Lower leg skin (tissue), 4 donors: ENCODE results near the gene APOL5. TPM values are rescaled to one million over a fixed set of nuclear protein-coding genes. Genes with fewer than 3 reads are reported as not detected.

Source experiments
- DNase-seq, 2 donors: peaks; one replicate each; pipeline ENCODE4 v3.0.0-alpha.2; 2019; ENCODE audit warnings: low spot score in 2 of 2
- H3K4me3 ChIP-seq: fragments of 200-600 bp; sonication (generic); 2 replicates; pipeline ENCODE4 v1.5.1; 2017; ENCODE audit warnings: mild to moderate bottlenecking, low read depth; ENCODE audit not compliant: poor library complexity, severe bottlenecking
- CTCF ChIP-seq, 3 donors: fragments of 450-650 bp; IDR thresholded peaks; one replicate each; pipeline ENCODE4 v1.5.1; 2016; ENCODE audit warnings: antibody characterized with exemption in 3 of 3, mild to moderate bottlenecking in 3 of 3, moderate library complexity in 2 of 3
- POLR2A ChIP-seq, 2 donors: fragments of 450-650 bp; IDR thresholded peaks; one replicate each; pipeline ENCODE4 v1.6.1; 2016 to 2017; ENCODE audit warnings: antibody characterized with exemption in 2 of 2, mild to moderate bottlenecking in 1 of 2, moderate library complexity in 1 of 2
- WGBS, 2 donors: methylation state at CpG; one replicate each; pipeline ENCODE4 v1.1.5; 2018; 5-methylcytosine and 5-hydroxymethylcytosine counted together
- intact Hi-C: fragments of 100-400 bp; cut with DNase I; formaldehyde crosslinking; loops from one replicate; pipeline ENCODE4 v1.15.0; 2023; ENCODE audit warnings: low total_unique reads
- total RNA-seq, 4 donors: library from RNA; depleted of rRNA; stranded (reverse); fragments of >200 nt; gene quantifications; one replicate each; pipeline ENCODE4 v1.1.0, GENCODE V29; 2016

The APOL5 gene
- total RNA-seq, 4 donors from 2014 or later = not detected

- intact Hi-C loops = loop anchor here (10.0 kb wide), 1 partner anchor 1390 kb away; the partner anchor contains the start of gene IL2RB
These were observed 37.1 kb downstream of the APOL5 start for GRCh38 chr22:35754761-35755160.

GRCh38 chr22:35756722-35757121 is 39.0 kb downstream of the APOL5 start:
- DNase-seq = no peak
- intact Hi-C loops = loop anchor here (10.0 kb wide), 1 partner anchor 1388 kb away; the partner anchor contains the start of gene IL2RB
- 100% methylated on average over 1 of the region's 1 CpG for WGBS, 2 donors
- no peak overlapping the region for H3K4me3 ChIP-seq
- TF ChIP-seq POLR2A (IDR thresholded peaks at IDR 0.05) = no peak
- TF ChIP-seq CTCF (IDR thresholded peaks at IDR 0.05) = no peak

More at GRCh38 chr22:35754761-35755160, 37.1 kb downstream of the APOL5 start:
- no peak overlapping the region for H3K4me3 ChIP-seq
- WGBS, 2 donors = 59 to 70% methylated on average over 2 of the region's 2 CpGs
- DNase-seq = no peak
- TF ChIP-seq POLR2A (IDR thresholded peaks at IDR 0.05) = no peak
- TF ChIP-seq CTCF (IDR thresholded peaks at IDR 0.05) = no peak

DNA sequence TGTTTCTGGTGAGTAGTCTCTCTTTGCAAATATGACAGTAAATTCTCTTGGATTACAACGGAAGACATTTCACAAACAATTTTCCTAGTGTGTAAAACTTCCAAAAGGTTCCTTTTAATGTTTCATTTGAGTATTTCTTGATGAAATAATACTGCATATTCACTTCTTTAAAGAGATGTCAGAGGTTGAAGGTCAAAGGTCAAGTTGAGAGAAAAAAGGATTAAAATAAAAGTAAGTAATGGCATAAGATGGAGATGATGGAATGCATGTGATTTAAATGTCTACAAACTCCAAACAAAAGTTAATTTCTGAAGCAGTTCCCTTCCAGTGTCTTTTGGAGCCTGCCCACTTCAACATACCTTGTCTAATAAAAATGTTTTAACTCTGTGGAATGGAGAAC is 40.7 kb downstream of the APOL5 start:
- no peak for DNase-seq
- no peak overlapping the region for H3K4me3 ChIP-seq
- TF ChIP-seq CTCF (IDR thresholded peaks at IDR 0.05) = no peak
- no peak for TF ChIP-seq POLR2A (IDR thresholded peaks at IDR 0.05)
- intact Hi-C loops = loop anchor here (10.0 kb wide), 1 partner anchor 1386 kb away; the partner anchor contains the start of gene IL2RB
- 84 to 86% methylated on average over 1 of the region's 1 CpG for WGBS, 2 donors

- 93 to 95% methylated on average over 1 of the region's 1 CpG for WGBS, 2 donors
- H3K4me3 ChIP-seq = no peak overlapping the region
- intact Hi-C loops = no loop called here
- TF ChIP-seq POLR2A (IDR thresholded peaks at IDR 0.05) (no peak), CTCF (IDR thresholded peaks at IDR 0.05) (no peak)
- no peak for DNase-seq
These were observed 43.4 kb downstream of the APOL5 start for GRCh38 chr22:35761037-35761436.

- TF ChIP-seq CTCF (IDR thresholded peaks at IDR 0.05) = no peak
- no peak for TF ChIP-seq POLR2A (IDR thresholded peaks at IDR 0.05)
- WGBS, 2 donors = 75 to 76% methylated on average over 10 of the region's 10 CpGs
- intact Hi-C loops = no loop called here
- no peak for DNase-seq
- no peak overlapping the region for H3K4me3 ChIP-seq
These were observed 49.2 kb downstream of the APOL5 start for GRCh38 chr22:35766654-35767580.
